Measurements from ENCODE around the gene INHBE. TPM values are rescaled to one million over a fixed set of nuclear protein-coding genes. Genes with fewer than 3 reads are reported as not detected.
"Not testable (repeated sequence)": the region's sequence is repeated elsewhere in the genome, so short reads cannot be mapped to it uniquely, and the experiment has no call there.

The INHBE gene
- under 1 TPM; 0.65 to 0.77 (median 0.66) TPM for polyA plus RNA-seq (ENCODE audit: insufficient read length in 3 of 3)
- long read RNA-seq, donor 1: 0 reads
- long read RNA-seq, donor 2: 0 reads
- long read RNA-seq, donor 3: 0 reads
- long read RNA-seq, donor 4: 0 reads
- long read RNA-seq, donor 5: 0 reads
- long read RNA-seq, donor 6: 0 reads
- long read RNA-seq, donor 7: 0 reads
- long read RNA-seq, donor 8: 0 reads
- long read RNA-seq, donor 9: 0 reads
- long read RNA-seq, donor 10: 0 reads
- long read RNA-seq, donor 11: 0 reads
- long read RNA-seq, donor 12: 0 reads
- long read RNA-seq, donor 13: 0 reads
- long read RNA-seq, donor 14: 0 reads
- long read RNA-seq, donor 15: 0 reads
- long read RNA-seq, donor 16: 0 reads

GRCh38 chr12:57454566-57455373 lies at the start of gene INHBE:
TSS of gene INHBE (plus strand) at chr12:57455307. CDS start at chr12:57455537, 230 bp downstream.
- DNase-seq (ENCODE audit: extremely low read depth in 1 of 11, low read depth in 9 of 11, low spot score in 4 of 11): no peak

GRCh38 chr12:57410534-57410933 lies 44.6 kb upstream of the INHBE start:
- DNase-seq (ENCODE audit: extremely low read depth in 1 of 11, low read depth in 9 of 11, low spot score in 4 of 11): no peak

- not testable (repeated sequence) for DNase-seq (ENCODE audit: extremely low read depth in 1 of 11, low read depth in 9 of 11, low spot score in 4 of 11)
These were observed 40.9 kb upstream of the INHBE start for GRCh38 chr12:57414160-57414559.

- DNase-seq (ENCODE audit: extremely low read depth in 1 of 11, low read depth in 9 of 11, low spot score in 4 of 11): no peak
These were observed 40.0 kb upstream of the INHBE start for GRCh38 chr12:57415088-57415487.

- no peak for DNase-seq (ENCODE audit: extremely low read depth in 1 of 11, low read depth in 9 of 11, low spot score in 4 of 11)
These were observed 38.8 kb upstream of the INHBE start for GRCh38 chr12:57416039-57416996.

GRCh38 chr12:57418255-57418654 lies 36.9 kb upstream of the INHBE start:
- no peak for DNase-seq (ENCODE audit: extremely low read depth in 1 of 11, low read depth in 9 of 11, low spot score in 4 of 11)

- DNase-seq (ENCODE audit: extremely low read depth in 1 of 11, low read depth in 9 of 11, low spot score in 4 of 11): no peak
These were observed 35.6 kb upstream of the INHBE start for GRCh38 chr12:57419495-57419894.

- DNase-seq (ENCODE audit: extremely low read depth in 1 of 11, low read depth in 9 of 11, low spot score in 4 of 11): no peak
These were observed 34.6 kb upstream of the INHBE start for GRCh38 chr12:57420482-57420881.

GRCh38 chr12:57426948-57427347 lies 28.2 kb upstream of the INHBE start:
- not testable (repeated sequence) for DNase-seq (ENCODE audit: extremely low read depth in 1 of 11, low read depth in 9 of 11, low spot score in 4 of 11)

GRCh38 chr12:57428965-57429364 lies 26.1 kb upstream of the INHBE start:
- no peak for DNase-seq (ENCODE audit: extremely low read depth in 1 of 11, low read depth in 9 of 11, low spot score in 4 of 11)

GRCh38 chr12:57429473-57430111 lies 25.5 kb upstream of the INHBE start:
- no peak for DNase-seq (ENCODE audit: extremely low read depth in 1 of 11, low read depth in 9 of 11, low spot score in 4 of 11)

- peak in 3 of 11 donors; percentile 18 to 28 (median 23) for DNase-seq (ENCODE audit: extremely low read depth in 1 of 11, low read depth in 9 of 11, low spot score in 4 of 11)
These were observed 24.8 kb upstream of the INHBE start for GRCh38 chr12:57430112-57430930.

GRCh38 chr12:57430931-57431566 lies 24.1 kb upstream of the INHBE start, which contains the start of gene R3HDM2:
TSS of gene R3HDM2 (minus strand) at chr12:57431043. CDS start at chr12:57310428, 120,615 bp downstream.
- peak; percentile 85 to 94 (median 90) for DNase-seq (ENCODE audit: extremely low read depth in 1 of 11, low read depth in 9 of 11, low spot score in 4 of 11)

GRCh38 chr12:57431654-57432188 lies 23.4 kb upstream of the INHBE start:
- no peak for DNase-seq (ENCODE audit: extremely low read depth in 1 of 11, low read depth in 9 of 11, low spot score in 4 of 11)

GRCh38 chr12:57433370-57433769 lies 21.7 kb upstream of the INHBE start:
- DNase-seq (ENCODE audit: extremely low read depth in 1 of 11, low read depth in 9 of 11, low spot score in 4 of 11): no peak

GRCh38 chr12:57434517-57435223 lies 20.4 kb upstream of the INHBE start, which contains the start of gene INHBC:
TSS of gene INHBC (plus strand) at chr12:57434784. CDS start at chr12:57434887, 103 bp downstream.
- no peak for DNase-seq (ENCODE audit: extremely low read depth in 1 of 11, low read depth in 9 of 11, low spot score in 4 of 11)
